SK-N-SH (cell line): ENCODE results near the gene CHCHD3.

ENCODE experiments used
- GABPA ChIP-seq: IDR thresholded peaks from 2 replicates; pipeline ENCODE4 v1.4.0; 2012; ENCODE audit warnings: low read depth, mild to moderate bottlenecking
- YY1 ChIP-seq: IDR thresholded peaks from 2 replicates; pipeline ENCODE4 v1.4.0; 2012; ENCODE audit warnings: low read depth, mild to moderate bottlenecking
- TF ChIP-seq, protein P1 (sequence below): fragments of 200-600 bp; sonication (generic); IDR thresholded peaks from 2 replicates; pipeline ENCODE4 v1.6.1; 2017; ENCODE audit warnings: antibody characterized with exemption, mild to moderate bottlenecking, moderate library complexity

DNA sequence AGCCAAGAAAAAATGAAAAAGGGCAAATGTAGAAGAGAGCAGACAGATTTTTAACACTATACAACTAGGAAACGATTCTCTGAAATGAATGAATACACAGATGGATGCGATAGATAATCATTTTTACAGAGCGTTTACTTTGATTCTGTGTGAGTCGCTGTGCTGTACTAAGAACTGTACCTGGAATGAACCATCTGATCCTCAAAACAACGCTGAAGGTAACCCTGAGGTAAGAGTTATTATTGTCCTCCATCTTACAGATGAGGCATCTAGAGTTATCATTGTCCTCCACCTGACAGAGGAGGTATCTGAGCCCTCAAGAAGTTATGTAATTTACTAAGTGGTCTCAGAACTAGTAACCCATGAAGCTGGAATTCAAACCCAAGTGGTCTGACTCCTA is 80.2 kb downstream of the CHCHD3 start:
- TF ChIP-seq, protein P1, sequence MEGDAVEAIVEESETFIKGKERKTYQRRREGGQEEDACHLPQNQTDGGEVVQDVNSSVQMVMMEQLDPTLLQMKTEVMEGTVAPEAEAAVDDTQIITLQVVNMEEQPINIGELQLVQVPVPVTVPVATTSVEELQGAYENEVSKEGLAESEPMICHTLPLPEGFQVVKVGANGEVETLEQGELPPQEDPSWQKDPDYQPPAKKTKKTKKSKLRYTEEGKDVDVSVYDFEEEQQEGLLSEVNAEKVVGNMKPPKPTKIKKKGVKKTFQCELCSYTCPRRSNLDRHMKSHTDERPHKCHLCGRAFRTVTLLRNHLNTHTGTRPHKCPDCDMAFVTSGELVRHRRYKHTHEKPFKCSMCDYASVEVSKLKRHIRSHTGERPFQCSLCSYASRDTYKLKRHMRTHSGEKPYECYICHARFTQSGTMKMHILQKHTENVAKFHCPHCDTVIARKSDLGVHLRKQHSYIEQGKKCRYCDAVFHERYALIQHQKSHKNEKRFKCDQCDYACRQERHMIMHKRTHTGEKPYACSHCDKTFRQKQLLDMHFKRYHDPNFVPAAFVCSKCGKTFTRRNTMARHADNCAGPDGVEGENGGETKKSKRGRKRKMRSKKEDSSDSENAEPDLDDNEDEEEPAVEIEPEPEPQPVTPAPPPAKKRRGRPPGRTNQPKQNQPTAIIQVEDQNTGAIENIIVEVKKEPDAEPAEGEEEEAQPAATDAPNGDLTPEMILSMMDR = no peak
- no peak for TF ChIP-seq YY1
- TF ChIP-seq GABPA = no peak
